ENCODE results near the gene XPO1.

XPO1 gene

GRCh38 chr2:61512768-61513398 is 25.3 kb downstream of the XPO1 start:
- no peak for DNase-seq (ENCODE audit: extremely low read depth, low read depth)
- TF ChIP-seq CTCF (IDR thresholded peaks at IDR 0.05; ENCODE audit: low read depth, low read length, missing control alignments) = no peak
- H3K4me3 ChIP-seq (replicated peaks; ENCODE audit: low read depth, low read length) = no peak overlapping the region

- DNase-seq (ENCODE audit: extremely low read depth, low read depth) = no peak
- no peak overlapping the region for H3K4me3 ChIP-seq (replicated peaks; ENCODE audit: low read depth, low read length)
- TF ChIP-seq CTCF (IDR thresholded peaks at IDR 0.05; ENCODE audit: low read depth, low read length, missing control alignments) = no peak
These were observed 27.2 kb downstream of the XPO1 start for GRCh38 chr2:61510674-61511671.

GRCh38 chr2:61504949-61505348 is 33.2 kb downstream of the XPO1 start:
- no peak overlapping the region for H3K4me3 ChIP-seq (replicated peaks; ENCODE audit: low read depth, low read length)
- no peak for TF ChIP-seq CTCF (IDR thresholded peaks at IDR 0.05; ENCODE audit: low read depth, low read length, missing control alignments)
- no peak for DNase-seq (ENCODE audit: extremely low read depth, low read depth)

- no peak for TF ChIP-seq CTCF (IDR thresholded peaks at IDR 0.05; ENCODE audit: low read depth, low read length, missing control alignments)
- DNase-seq (ENCODE audit: extremely low read depth, low read depth) = no peak
- no peak overlapping the region for H3K4me3 ChIP-seq (replicated peaks; ENCODE audit: low read depth, low read length)
These were observed 39.1 kb downstream of the XPO1 start for GRCh38 chr2:61499060-61499459.

GRCh38 chr2:61493523-61493942 is 44.6 kb downstream of the XPO1 start:
- TF ChIP-seq CTCF (IDR thresholded peaks at IDR 0.05; ENCODE audit: low read depth, low read length, missing control alignments) = no peak
- H3K4me3 ChIP-seq (replicated peaks; ENCODE audit: low read depth, low read length) = no peak overlapping the region
- DNase-seq (ENCODE audit: extremely low read depth, low read depth) = no peak

- no peak for TF ChIP-seq CTCF (IDR thresholded peaks at IDR 0.05; ENCODE audit: low read depth, low read length, missing control alignments)
- DNase-seq (ENCODE audit: extremely low read depth, low read depth) = no peak
- H3K4me3 ChIP-seq (replicated peaks; ENCODE audit: low read depth, low read length) = no peak overlapping the region
These were observed 45.7 kb downstream of the XPO1 start for GRCh38 chr2:61492476-61492875.
